Measurements from ENCODE around the gene YLPM1.

The YLPM1 gene

DNA sequence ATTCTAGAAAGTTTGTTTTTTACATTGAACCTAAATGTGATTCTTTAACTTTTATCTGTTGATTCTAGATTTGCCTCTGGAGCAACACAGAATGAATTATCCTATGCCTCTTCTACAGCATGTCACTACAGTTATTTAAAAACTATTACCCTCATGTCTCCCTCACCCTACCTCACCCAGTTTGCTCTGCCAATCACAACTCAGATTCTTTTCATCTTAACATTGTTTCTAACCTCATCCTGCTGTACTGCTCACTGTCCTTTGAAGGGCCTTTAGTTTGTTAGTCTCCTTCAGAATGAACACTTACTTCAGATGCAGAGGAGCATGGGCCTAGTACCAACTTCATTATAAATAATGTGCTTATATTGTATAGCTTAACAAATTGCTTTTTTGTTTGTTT lies 21.5 kb downstream of the YLPM1 start:
- Histone ChIP-seq H3K4me3 (ENCODE audit: low read depth, low read length) (no peak overlapping the region), H3K36me3 (ENCODE audit: control insufficient read depth in 2 of 2, insufficient read depth in 1 of 2, low read length in 2 of 2) (peaks cover 81 to 82% of the 10 kb centered on the region in 2 experiments), H3K9me3 (ENCODE audit: control insufficient read depth, insufficient read depth, low read depth, low read length) (no peaks in the 10 kb centered on the region), H3K4me1 (ENCODE audit: control insufficient read depth, insufficient read depth, low read length) (peaks cover 7% of the 10 kb centered on the region; the same call in 1 of the 2 replicates), H3K27ac (ENCODE audit: extremely low read depth, low read depth, low read length) (peak overlapping the region; percentile 11; the same call in 1 of the 2 replicates)
- no peak for TF ChIP-seq IKZF3 (tag by site-specific recombination; IDR thresholded peaks at IDR 0.05)
- TF ChIP-seq ZNF416 (tag by site-specific recombination; IDR thresholded peaks at IDR 0.05): no peak
- no peak for TF ChIP-seq ZFP41 (tag by site-specific recombination; IDR thresholded peaks at IDR 0.05; ENCODE audit: borderline replicate concordance)
- TF ChIP-seq, protein P1, sequence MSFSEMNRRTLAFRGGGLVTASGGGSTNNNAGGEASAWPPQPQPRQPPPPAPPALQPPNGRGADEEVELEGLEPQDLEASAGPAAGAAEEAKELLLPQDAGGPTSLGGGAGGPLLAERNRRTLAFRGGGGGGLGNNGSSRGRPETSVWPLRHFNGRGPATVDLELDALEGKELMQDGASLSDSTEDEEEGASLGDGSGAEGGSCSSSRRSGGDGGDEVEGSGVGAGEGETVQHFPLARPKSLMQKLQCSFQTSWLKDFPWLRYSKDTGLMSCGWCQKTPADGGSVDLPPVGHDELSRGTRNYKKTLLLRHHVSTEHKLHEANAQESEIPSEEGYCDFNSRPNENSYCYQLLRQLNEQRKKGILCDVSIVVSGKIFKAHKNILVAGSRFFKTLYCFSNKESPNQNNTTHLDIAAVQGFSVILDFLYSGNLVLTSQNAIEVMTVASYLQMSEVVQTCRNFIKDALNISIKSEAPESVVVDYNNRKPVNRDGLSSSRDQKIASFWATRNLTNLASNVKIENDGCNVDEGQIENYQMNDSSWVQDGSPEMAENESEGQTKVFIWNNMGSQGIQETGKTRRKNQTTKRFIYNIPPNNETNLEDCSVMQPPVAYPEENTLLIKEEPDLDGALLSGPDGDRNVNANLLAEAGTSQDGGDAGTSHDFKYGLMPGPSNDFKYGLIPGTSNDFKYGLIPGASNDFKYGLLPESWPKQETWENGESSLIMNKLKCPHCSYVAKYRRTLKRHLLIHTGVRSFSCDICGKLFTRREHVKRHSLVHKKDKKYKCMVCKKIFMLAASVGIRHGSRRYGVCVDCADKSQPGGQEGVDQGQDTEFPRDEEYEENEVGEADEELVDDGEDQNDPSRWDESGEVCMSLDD (tag by site-specific recombination; IDR thresholded peaks at IDR 0.05): no peak
- no peak for TF ChIP-seq ZNF292 (tag by site-specific recombination; IDR thresholded peaks at IDR 0.05; ENCODE audit: borderline replicate concordance, low read depth)
- no peak for TF ChIP-seq ZNF843 (tag by site-specific recombination; IDR thresholded peaks at IDR 0.05)
- TF ChIP-seq HOXA7 (CRISPR knock-in tag; IDR thresholded peaks at IDR 0.05; ENCODE audit: borderline replicate concordance): no peak
- TF ChIP-seq ZNF140 (tag by site-specific recombination; IDR thresholded peaks at IDR 0.05): no peak
- ChIA-PET CTCF (interaction anchor here (0.6 to 1.6 kb wide), 4 partner anchors 11 to 174 kb away, joined by 4 to 7 read pairs (median 4); no protein-coding TSS in a partner anchor), POLR2A (interaction anchor here (1.4 kb wide), 1 partner anchor 21 kb away, joined by 6 read pairs; the partner anchor contains the start of gene YLPM1)

DNA sequence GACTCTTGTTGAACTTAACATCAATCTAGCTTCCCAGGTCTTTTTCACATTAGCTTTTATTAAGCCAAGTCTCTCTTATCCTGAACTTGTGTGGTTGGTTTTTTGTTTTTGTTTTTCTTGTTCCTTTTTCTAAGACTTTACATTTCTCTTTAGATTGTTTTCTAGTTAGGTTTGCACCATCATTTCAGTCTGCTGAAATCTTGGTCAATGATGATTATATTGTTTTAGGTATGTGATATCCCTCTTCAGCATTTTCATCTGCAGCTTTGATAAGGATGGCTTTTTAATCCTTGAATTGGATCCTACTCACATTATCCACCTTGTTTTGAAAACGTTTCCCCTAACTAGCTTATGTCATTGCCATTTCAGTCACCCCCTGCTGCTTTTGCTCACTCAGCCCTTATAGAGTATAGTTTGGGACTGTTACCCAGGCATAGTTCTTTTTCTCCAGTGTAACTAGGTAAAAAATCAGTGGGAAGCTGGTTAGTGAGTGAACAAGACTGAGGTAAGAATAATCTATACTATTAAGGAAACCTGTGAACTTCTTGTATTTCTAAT lies 22.0 kb downstream of the YLPM1 start:
- Histone ChIP-seq H3K36me3 (ENCODE audit: control insufficient read depth in 2 of 2, insufficient read depth in 1 of 2, low read length in 2 of 2) (peaks cover 76 to 78% of the 10 kb centered on the region in 2 experiments), H3K4me1 (ENCODE audit: control insufficient read depth, insufficient read depth, low read length) (peaks cover 7% of the 10 kb centered on the region; the same call in 1 of the 2 replicates), H3K9me3 (ENCODE audit: control insufficient read depth, insufficient read depth, low read depth, low read length) (no peaks in the 10 kb centered on the region), H3K4me3 (ENCODE audit: low read depth, low read length) (no peak overlapping the region), H3K27ac (ENCODE audit: extremely low read depth, low read depth, low read length) (peak overlapping the region; percentile 11; the same call in 1 of the 2 replicates)
- TF ChIP-seq ZBTB17 (tag by site-specific recombination; IDR thresholded peaks at IDR 0.05) (peak; percentile 24; the same call in 1 of the 2 replicates), REPIN1 (tag by site-specific recombination; IDR thresholded peaks at IDR 0.05; ENCODE audit: low read depth) (no peak), ZNF600 (tag by site-specific recombination; IDR thresholded peaks at IDR 0.05) (peak; percentile 54; the same call in 1 of the 2 replicates), ZXDB (tag by site-specific recombination; IDR thresholded peaks at IDR 0.05) (no peak), ZFP41 (tag by site-specific recombination; IDR thresholded peaks at IDR 0.05; ENCODE audit: borderline replicate concordance) (no peak), GLIS1 (tag by site-specific recombination; IDR thresholded peaks at IDR 0.05) (0 out of 2 replicates have a peak, but pooled peaks have one; percentile 41), ZEB2 (tag by site-specific recombination; IDR thresholded peaks at IDR 0.05) (peak; percentile 34; the same call in 1 of the 2 replicates), ZNF10 (tag by site-specific recombination; IDR thresholded peaks at IDR 0.05) (0 out of 2 replicates have a peak, but pooled peaks have one; percentile 21), ZNF366 (tag by site-specific recombination; conservative IDR thresholded peaks at IDR 0.05) (peak; percentile 24; the same call in 1 of the 2 replicates), ZNF629 (tag by site-specific recombination; IDR thresholded peaks at IDR 0.05) (peak; percentile 63), ZNF596 (tag by site-specific recombination; IDR thresholded peaks at IDR 0.05) (no peak), BCL11A (tag by site-specific recombination; IDR thresholded peaks at IDR 0.05; ENCODE audit: low read depth) (0 out of 2 replicates have a peak, but pooled peaks have one; percentile 14), FEZF1 (tag by site-specific recombination; IDR thresholded peaks at IDR 0.05) (peak; percentile 15; the same call in 1 of the 2 replicates), OVOL3 (tag by site-specific recombination; IDR thresholded peaks at IDR 0.05) (peak; percentile 28; the same call in 1 of the 2 replicates)
- TF ChIP-seq, protein P2, sequence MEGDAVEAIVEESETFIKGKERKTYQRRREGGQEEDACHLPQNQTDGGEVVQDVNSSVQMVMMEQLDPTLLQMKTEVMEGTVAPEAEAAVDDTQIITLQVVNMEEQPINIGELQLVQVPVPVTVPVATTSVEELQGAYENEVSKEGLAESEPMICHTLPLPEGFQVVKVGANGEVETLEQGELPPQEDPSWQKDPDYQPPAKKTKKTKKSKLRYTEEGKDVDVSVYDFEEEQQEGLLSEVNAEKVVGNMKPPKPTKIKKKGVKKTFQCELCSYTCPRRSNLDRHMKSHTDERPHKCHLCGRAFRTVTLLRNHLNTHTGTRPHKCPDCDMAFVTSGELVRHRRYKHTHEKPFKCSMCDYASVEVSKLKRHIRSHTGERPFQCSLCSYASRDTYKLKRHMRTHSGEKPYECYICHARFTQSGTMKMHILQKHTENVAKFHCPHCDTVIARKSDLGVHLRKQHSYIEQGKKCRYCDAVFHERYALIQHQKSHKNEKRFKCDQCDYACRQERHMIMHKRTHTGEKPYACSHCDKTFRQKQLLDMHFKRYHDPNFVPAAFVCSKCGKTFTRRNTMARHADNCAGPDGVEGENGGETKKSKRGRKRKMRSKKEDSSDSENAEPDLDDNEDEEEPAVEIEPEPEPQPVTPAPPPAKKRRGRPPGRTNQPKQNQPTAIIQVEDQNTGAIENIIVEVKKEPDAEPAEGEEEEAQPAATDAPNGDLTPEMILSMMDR (tag by site-specific recombination; IDR thresholded peaks at IDR 0.05): no peak
- TF ChIP-seq, protein P3, sequence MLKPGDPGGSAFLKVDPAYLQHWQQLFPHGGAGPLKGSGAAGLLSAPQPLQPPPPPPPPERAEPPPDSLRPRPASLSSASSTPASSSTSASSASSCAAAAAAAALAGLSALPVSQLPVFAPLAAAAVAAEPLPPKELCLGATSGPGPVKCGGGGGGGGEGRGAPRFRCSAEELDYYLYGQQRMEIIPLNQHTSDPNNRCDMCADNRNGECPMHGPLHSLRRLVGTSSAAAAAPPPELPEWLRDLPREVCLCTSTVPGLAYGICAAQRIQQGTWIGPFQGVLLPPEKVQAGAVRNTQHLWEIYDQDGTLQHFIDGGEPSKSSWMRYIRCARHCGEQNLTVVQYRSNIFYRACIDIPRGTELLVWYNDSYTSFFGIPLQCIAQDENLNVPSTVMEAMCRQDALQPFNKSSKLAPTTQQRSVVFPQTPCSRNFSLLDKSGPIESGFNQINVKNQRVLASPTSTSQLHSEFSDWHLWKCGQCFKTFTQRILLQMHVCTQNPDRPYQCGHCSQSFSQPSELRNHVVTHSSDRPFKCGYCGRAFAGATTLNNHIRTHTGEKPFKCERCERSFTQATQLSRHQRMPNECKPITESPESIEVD (tag by site-specific recombination; IDR thresholded peaks at IDR 0.05): peak; percentile 34; the same call in 1 of the 2 replicates
- TF ChIP-seq, protein P4, sequence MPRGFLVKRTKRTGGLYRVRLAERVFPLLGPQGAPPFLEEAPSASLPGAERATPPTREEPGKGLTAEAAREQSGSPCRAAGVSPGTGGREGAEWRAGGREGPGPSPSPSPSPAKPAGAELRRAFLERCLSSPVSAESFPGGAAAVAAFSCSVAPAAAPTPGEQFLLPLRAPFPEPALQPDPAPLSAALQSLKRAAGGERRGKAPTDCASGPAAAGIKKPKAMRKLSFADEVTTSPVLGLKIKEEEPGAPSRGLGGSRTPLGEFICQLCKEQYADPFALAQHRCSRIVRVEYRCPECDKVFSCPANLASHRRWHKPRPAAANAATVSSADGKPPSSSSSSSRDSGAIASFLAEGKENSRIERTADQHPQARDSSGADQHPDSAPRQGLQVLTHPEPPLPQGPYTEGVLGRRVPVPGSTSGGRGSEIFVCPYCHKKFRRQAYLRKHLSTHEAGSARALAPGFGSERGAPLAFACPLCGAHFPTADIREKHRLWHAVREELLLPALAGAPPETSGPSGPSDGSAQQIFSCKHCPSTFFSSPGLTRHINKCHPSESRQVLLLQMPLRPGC (tag by site-specific recombination; IDR thresholded peaks at IDR 0.05): peak; percentile 69; the same call in 1 of the 2 replicates
- ChIA-PET CTCF (interaction anchor here (0.6 to 1.6 kb wide), 4 partner anchors 11 to 174 kb away, joined by 4 to 7 read pairs (median 4); no protein-coding TSS in a partner anchor), POLR2A (interaction anchor here (1.4 kb wide), 1 partner anchor 22 kb away, joined by 6 read pairs; the partner anchor contains the start of gene YLPM1)

Measured in HEK293 (cell line).